ENCODE measurements around the gene MAP2K1. TPM values are rescaled to one million over a fixed set of nuclear protein-coding genes. Genes with fewer than 3 reads are reported as not detected.

Gene MAP2K1
- total RNA-seq, 2 donors from 2014 or later, result 73.7 to 81.2 TPM

- H3K27me3 ChIP-seq (ENCODE audit: control insufficient read depth, insufficient read depth, low read length, poor library complexity, severe bottlenecking), result no peaks in the 10 kb centered on the region
- H3K4me3 Mint-ChIP-seq, result no peak overlapping the region
- TF ChIP-seq CTCF (conservative IDR thresholded peaks at IDR 0.05), result no peak
- peaks cover 18% of the 10 kb centered on the region for H3K4me1 Mint-ChIP-seq
- H3K27me3 Mint-ChIP-seq (ENCODE audit: insufficient read depth), result no peaks in the 10 kb centered on the region
- WGBS, 2 experiments (ENCODE audit: insufficient coverage in 1 of 2, insufficient read length in 1 of 2), result 94 to 95% methylated on average over 3 of the region's 3 CpGs
- no peak for DNase-seq
- H3K9ac ChIP-seq (ENCODE audit: extremely low read depth, low read length, poor library complexity, severe bottlenecking), result no peak overlapping the region
- no peaks in the 10 kb centered on the region for H3K9me3 ChIP-seq (ENCODE audit: control insufficient read depth, low read length)
- H3K27ac Mint-ChIP-seq, result no peak overlapping the region
- no peaks in the 10 kb centered on the region for H3K4me1 ChIP-seq (ENCODE audit: control insufficient read depth, insufficient read depth, low read length)
- H3K36me3 Mint-ChIP-seq (ENCODE audit: low read depth), result peaks cover 10% of the 10 kb centered on the region
- no peak overlapping the region for H3K4me3 ChIP-seq (ENCODE audit: low read length)
- H3K27ac ChIP-seq (ENCODE audit: low read depth, low read length), result no peak overlapping the region
- H3K9me3 Mint-ChIP-seq, result no peaks in the 10 kb centered on the region
- H3K36me3 ChIP-seq (ENCODE audit: control insufficient read depth, insufficient read depth, low read length), result peaks cover 6% of the 10 kb centered on the region
These were observed 36.4 kb downstream of the MAP2K1 start for GRCh38 chr15:66423149-66423548.

- Mint-ChIP-seq H3K9me3 (no peaks in the 10 kb centered on the region), H3K36me3 (ENCODE audit: low read depth) (peaks cover 8% of the 10 kb centered on the region), H3K27ac (peak overlapping the region; percentile 1), H3K4me1 (peaks cover 27% of the 10 kb centered on the region), H3K27me3 (ENCODE audit: insufficient read depth) (no peaks in the 10 kb centered on the region), H3K4me3 (no peak overlapping the region)
- Histone ChIP-seq H3K4me3 (ENCODE audit: low read length) (no peak overlapping the region), H3K36me3 (ENCODE audit: control insufficient read depth, insufficient read depth, low read length) (peaks cover 13% of the 10 kb centered on the region), H3K27me3 (ENCODE audit: control insufficient read depth, insufficient read depth, low read length, poor library complexity, severe bottlenecking) (no peaks in the 10 kb centered on the region), H3K27ac (ENCODE audit: low read depth, low read length) (no peak overlapping the region), H3K9ac (ENCODE audit: extremely low read depth, low read length, poor library complexity, severe bottlenecking) (no peak overlapping the region), H3K4me1 (ENCODE audit: control insufficient read depth, insufficient read depth, low read length) (no peaks in the 10 kb centered on the region), H3K9me3 (ENCODE audit: control insufficient read depth, low read length) (no peaks in the 10 kb centered on the region)
- TF ChIP-seq CTCF (conservative IDR thresholded peaks at IDR 0.05), result no peak
- 85 to 92% methylated on average over 8 to 9 of the region's 9 CpGs for WGBS, 2 experiments (ENCODE audit: insufficient coverage in 1 of 2, insufficient read length in 1 of 2)
- DNase-seq, result peak; percentile 28
These were observed 38.4 kb downstream of the MAP2K1 start for GRCh38 chr15:66424963-66425612.

- DNase-seq, result no peak
- H3K9me3 Mint-ChIP-seq, result no peaks in the 10 kb centered on the region
- TF ChIP-seq CTCF (conservative IDR thresholded peaks at IDR 0.05), result no peak
- no peaks in the 10 kb centered on the region for H3K4me1 ChIP-seq (ENCODE audit: control insufficient read depth, insufficient read depth, low read length)
- no peak overlapping the region for H3K27ac ChIP-seq (ENCODE audit: low read depth, low read length)
- no peaks in the 10 kb centered on the region for H3K9me3 ChIP-seq (ENCODE audit: control insufficient read depth, low read length)
- H3K27me3 Mint-ChIP-seq (ENCODE audit: insufficient read depth), result no peaks in the 10 kb centered on the region
- peaks cover 33% of the 10 kb centered on the region for H3K4me1 Mint-ChIP-seq
- WGBS, 2 experiments (ENCODE audit: insufficient coverage in 1 of 2, insufficient read length in 1 of 2), result 96 to 100% methylated on average over 1 to 3 of the region's 4 CpGs
- no peak overlapping the region for H3K9ac ChIP-seq (ENCODE audit: extremely low read depth, low read length, poor library complexity, severe bottlenecking)
- H3K27me3 ChIP-seq (ENCODE audit: control insufficient read depth, insufficient read depth, low read length, poor library complexity, severe bottlenecking), result no peaks in the 10 kb centered on the region
- H3K36me3 ChIP-seq (ENCODE audit: control insufficient read depth, insufficient read depth, low read length), result peaks cover 13% of the 10 kb centered on the region
- peak overlapping the region; percentile 1 for H3K27ac Mint-ChIP-seq
- H3K4me3 Mint-ChIP-seq, result no peak overlapping the region
- H3K4me3 ChIP-seq (ENCODE audit: low read length), result no peak overlapping the region
- peaks cover 8% of the 10 kb centered on the region for H3K36me3 Mint-ChIP-seq (ENCODE audit: low read depth)
These were observed 39.1 kb downstream of the MAP2K1 start for GRCh38 chr15:66425837-66426236.
